OCI-LY7 (cell line): ENCODE results near the gene KCNK1. TPM values are rescaled to one million over a fixed set of nuclear protein-coding genes. Genes with fewer than 3 reads are reported as not detected.

Experiments used
- BruUV-seq: library from RNA; stranded (reverse); fragments of 400-500 nt; replicated peaks from 2 replicates; lab custom pipeline; 2021; lab: Mats Ljungman, UMichigan
- CTCF ChIA-PET: fragments of 300-600 bp; sonication (Branson Sonifier 250); formaldehyde crosslinking; loops from one replicate; lab custom pipeline; 2022; ENCODE audit warnings: antibody characterized with exemption; ENCODE audit not compliant: unreplicated experiment; lab: Charles Lee
- POLR2A ChIA-PET: fragments of 300-600 bp; sonication (Branson Sonifier 250); formaldehyde crosslinking; loops from one replicate; lab custom pipeline; 2022; ENCODE audit warnings: antibody characterized with exemption; lab: Charles Lee
- DNase-seq: peaks from one replicate; pipeline ENCODE4 v3.0.0-alpha.2; 2015; ENCODE audit warnings: low spot score
- H2AFZ ChIP-seq: fragments of 200-600 bp; sonication (generic), shearing (Covaris generic); 2 replicates; pipeline ENCODE4 v1.6.1; 2014; ENCODE audit warnings: mild to moderate bottlenecking, antibody characterized with exemption, low read length, moderate library complexity
- H3K27ac ChIP-seq: fragments of 200-600 bp; sonication (generic); 2 replicates; pipeline ENCODE4 v1.5.1; 2014; ENCODE audit warnings: mixed run types, low read depth, mild to moderate bottlenecking, moderate library complexity, low read length, inconsistent platforms; ENCODE audit not compliant: poor library complexity, severe bottlenecking
- H3K36me3 ChIP-seq: fragments of 200-600 bp; sonication (generic); 2 replicates; pipeline ENCODE4 v1.6.1; 2014; ENCODE audit warnings: mild to moderate bottlenecking, antibody characterized with exemption, low read length, moderate library complexity, mixed read lengths; ENCODE audit not compliant: insufficient read depth
- H3K4me1 ChIP-seq: fragments of 200-600 bp; sonication (generic); 2 replicates; pipeline ENCODE4 v1.5.1; 2014; ENCODE audit warnings: mild to moderate bottlenecking, low read length; ENCODE audit not compliant: insufficient read depth, poor library complexity, severe bottlenecking
- H3K4me2 ChIP-seq: fragments of 200-600 bp; sonication (generic); 2 replicates; pipeline ENCODE4 v1.6.1; 2014; ENCODE audit warnings: mild to moderate bottlenecking, low read length
- H3K4me3 ChIP-seq: fragments of 200-600 bp; sonication (generic); 2 replicates; pipeline ENCODE4 v1.5.1; 2014; ENCODE audit warnings: mild to moderate bottlenecking, low read depth, low read length; ENCODE audit not compliant: poor library complexity, severe bottlenecking
- H3K79me2 ChIP-seq: fragments of 200-600 bp; sonication (generic); 2 replicates; pipeline ENCODE4 v1.6.1; 2016; ENCODE audit warnings: low read depth, mild to moderate bottlenecking, low read length, moderate library complexity, mixed read lengths; ENCODE audit not compliant: insufficient read depth
- H3K9me2 ChIP-seq: fragments of 200-600 bp; sonication (generic); 2 replicates; pipeline ENCODE4 v1.6.1; 2016; ENCODE audit warnings: mild to moderate bottlenecking, low read length, mixed read lengths; ENCODE audit not compliant: insufficient read depth
- H3K9me3 ChIP-seq: fragments of 200-600 bp; sonication (generic); 2 replicates; pipeline ENCODE4 v1.6.1; 2014; ENCODE audit warnings: mild to moderate bottlenecking, mixed run types, low read length, mixed read lengths
- H4K20me1 ChIP-seq: fragments of 200-600 bp; sonication (generic); 2 replicates; pipeline ENCODE4 v1.6.1; 2014; ENCODE audit warnings: mild to moderate bottlenecking, antibody characterized with exemption, low read length, moderate library complexity, mixed read lengths; ENCODE audit not compliant: insufficient read depth
- EZH2phosphoT487 ChIP-seq: fragments of 200-600 bp; sonication (generic); IDR thresholded peaks from 2 replicates; pipeline ENCODE4 v1.6.1; 2018; ENCODE audit warnings: low read depth, borderline replicate concordance, mild to moderate bottlenecking, mixed run types, antibody characterized with exemption, low read length, moderate library complexity, mixed read lengths
- intact Hi-C: fragments of 100-400 bp; cut with micrococcal nuclease; formaldehyde crosslinking; loops from one replicate; pipeline ENCODE4 v1.10.0; 2022; ENCODE audit not compliant: unreplicated experiment
- total RNA-seq, 2 experiments: library from RNA; depleted of rRNA in 1 of 2; stranded (reverse); fragments of >200 nt in 1 of 2; shearing (Covaris generic) in 1 of 2; gene quantifications; 2 replicates each; pipeline ENCODE4 v1.2.3, GENCODE V29; 2014 to 2022
- TF ChIP-seq, protein P1 (sequence below): fragments of 200-600 bp; sonication (generic); conservative IDR thresholded peaks from 2 replicates; pipeline ENCODE4 v1.5.1; 2014; ENCODE audit warnings: mild to moderate bottlenecking, antibody characterized with exemption, low read length, moderate library complexity, mixed read lengths

KCNK1 gene
- total RNA-seq, 2 experiments from 2014 or later, result not detected

DNA sequence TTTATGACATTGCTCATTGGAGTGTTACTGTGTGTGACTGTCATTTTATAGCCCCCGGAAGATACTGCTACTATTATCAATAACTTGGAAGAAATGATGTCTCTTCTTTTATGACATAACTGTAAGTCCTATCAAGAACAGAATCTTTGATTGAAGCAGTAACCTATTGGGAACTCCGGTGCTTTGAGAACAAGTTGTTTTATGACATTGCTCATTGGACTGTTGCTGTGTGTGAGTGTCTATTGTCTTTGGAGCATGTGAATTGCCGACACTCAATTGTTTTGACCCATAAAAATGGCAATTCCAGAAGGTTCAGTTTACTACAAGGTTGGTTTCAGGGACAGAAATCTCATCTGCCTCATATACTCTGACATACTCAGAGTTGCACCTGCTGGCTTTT, 8.0 kb downstream of the KCNK1 start:
- Histone ChIP-seq H3K4me2 (no peak overlapping the region), H3K36me3 (no peaks in the 10 kb centered on the region), H3K4me3 (no peak overlapping the region), H3K9me2 (no peaks in the 10 kb centered on the region), H3K79me2 (no peaks in the 10 kb centered on the region), H3K4me1 (no peaks in the 10 kb centered on the region), H3K27ac (no peak overlapping the region), H3K9me3 (no peaks in the 10 kb centered on the region), H2AFZ (no peak overlapping the region), H4K20me1 (no peaks in the 10 kb centered on the region)
- TF ChIP-seq, protein P1, sequence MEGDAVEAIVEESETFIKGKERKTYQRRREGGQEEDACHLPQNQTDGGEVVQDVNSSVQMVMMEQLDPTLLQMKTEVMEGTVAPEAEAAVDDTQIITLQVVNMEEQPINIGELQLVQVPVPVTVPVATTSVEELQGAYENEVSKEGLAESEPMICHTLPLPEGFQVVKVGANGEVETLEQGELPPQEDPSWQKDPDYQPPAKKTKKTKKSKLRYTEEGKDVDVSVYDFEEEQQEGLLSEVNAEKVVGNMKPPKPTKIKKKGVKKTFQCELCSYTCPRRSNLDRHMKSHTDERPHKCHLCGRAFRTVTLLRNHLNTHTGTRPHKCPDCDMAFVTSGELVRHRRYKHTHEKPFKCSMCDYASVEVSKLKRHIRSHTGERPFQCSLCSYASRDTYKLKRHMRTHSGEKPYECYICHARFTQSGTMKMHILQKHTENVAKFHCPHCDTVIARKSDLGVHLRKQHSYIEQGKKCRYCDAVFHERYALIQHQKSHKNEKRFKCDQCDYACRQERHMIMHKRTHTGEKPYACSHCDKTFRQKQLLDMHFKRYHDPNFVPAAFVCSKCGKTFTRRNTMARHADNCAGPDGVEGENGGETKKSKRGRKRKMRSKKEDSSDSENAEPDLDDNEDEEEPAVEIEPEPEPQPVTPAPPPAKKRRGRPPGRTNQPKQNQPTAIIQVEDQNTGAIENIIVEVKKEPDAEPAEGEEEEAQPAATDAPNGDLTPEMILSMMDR, result no peak
- no peak for TF ChIP-seq EZH2phosphoT487
- POLR2A ChIA-PET, result no interaction called here
- CTCF ChIA-PET, result no interaction called here
- no TSS peak for BruUV-seq
- intact Hi-C loops, result no loop called here
- DNase-seq, result no peak

DNA sequence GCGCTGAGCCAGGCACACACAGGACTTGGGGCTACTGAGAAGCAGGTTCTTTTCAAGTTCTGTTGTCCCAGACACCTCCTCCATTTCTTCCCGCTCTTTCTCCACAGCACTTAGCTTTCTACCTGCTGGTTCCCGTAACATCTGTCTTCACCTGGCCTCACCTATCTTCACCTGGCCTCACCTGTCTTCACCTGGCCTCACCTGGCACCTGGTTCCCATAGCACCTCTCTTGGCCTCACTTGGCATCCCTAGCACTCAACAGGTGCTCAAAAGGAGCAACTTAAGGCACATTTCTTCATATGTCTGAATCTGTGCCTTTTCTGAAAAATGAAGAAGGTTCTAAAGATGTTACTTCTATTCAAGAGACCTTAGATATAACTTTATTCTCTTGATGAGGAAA, 10.4 kb downstream of the KCNK1 start:
- intact Hi-C loops, result no loop called here
- Histone ChIP-seq H3K4me3 (no peak overlapping the region), H3K36me3 (no peaks in the 10 kb centered on the region), H3K9me3 (no peaks in the 10 kb centered on the region), H3K4me1 (no peaks in the 10 kb centered on the region), H3K4me2 (no peak overlapping the region), H2AFZ (no peak overlapping the region), H3K27ac (no peak overlapping the region), H3K79me2 (no peaks in the 10 kb centered on the region), H3K9me2 (no peaks in the 10 kb centered on the region), H4K20me1 (no peaks in the 10 kb centered on the region)
- POLR2A ChIA-PET, result interaction anchor here (0.6 kb wide), 1 partner anchor 1509 kb away, joined by 3 read pairs; no protein-coding TSS in a partner anchor
- TF ChIP-seq EZH2phosphoT487, result no peak
- TF ChIP-seq, protein P1, result no peak
- no peak for DNase-seq
- CTCF ChIA-PET, result no interaction called here
- no TSS peak for BruUV-seq

DNA sequence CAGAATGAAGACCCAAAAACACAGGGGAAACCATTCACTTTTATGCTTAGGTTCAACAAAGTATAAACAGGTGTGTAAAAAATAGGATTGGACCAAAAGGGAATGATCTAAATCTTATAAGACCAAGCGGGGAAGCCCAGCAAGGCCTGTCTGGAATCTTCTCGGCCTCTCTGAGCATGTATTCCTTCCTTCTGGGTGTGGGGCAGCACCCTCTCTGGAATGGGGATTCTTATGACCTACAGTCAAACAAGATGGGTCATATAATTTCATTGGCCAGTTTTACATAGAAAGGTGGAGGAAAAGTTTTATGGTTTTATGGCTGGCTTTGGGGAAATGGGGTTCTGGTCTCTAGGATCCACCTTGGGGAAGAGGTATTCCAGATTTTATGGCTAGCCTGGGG, 11.2 kb downstream of the KCNK1 start:
- POLR2A ChIA-PET, result no interaction called here
- intact Hi-C loops, result no loop called here

More for the DNA sequence above, 11.2 kb downstream of the KCNK1 start:
- Histone ChIP-seq H3K4me2 (no peak overlapping the region), H3K36me3 (no peaks in the 10 kb centered on the region), H3K4me1 (no peaks in the 10 kb centered on the region), H3K9me2 (no peaks in the 10 kb centered on the region), H3K79me2 (no peaks in the 10 kb centered on the region), H4K20me1 (no peaks in the 10 kb centered on the region), H3K27ac (no peak overlapping the region), H2AFZ (no peak overlapping the region), H3K9me3 (no peaks in the 10 kb centered on the region), H3K4me3 (no peak overlapping the region)
- no TSS peak for BruUV-seq
- CTCF ChIA-PET, result no interaction called here
- TF ChIP-seq, protein P1, result no peak
- TF ChIP-seq EZH2phosphoT487, result no peak
- no peak for DNase-seq
